GM18861 (cell line): ENCODE measurements around the gene SNAPC1.
A peak's percentile ranks its signal among the peaks of the same experiment; 100 is the strongest.

Source experiments
- ATAC-seq: cut with Tn5 transposase; IDR thresholded peaks from one replicate; pipeline ENCODE4 v1.9.1; 2021; ENCODE audit not compliant: unreplicated experiment

Gene SNAPC1

DNA sequence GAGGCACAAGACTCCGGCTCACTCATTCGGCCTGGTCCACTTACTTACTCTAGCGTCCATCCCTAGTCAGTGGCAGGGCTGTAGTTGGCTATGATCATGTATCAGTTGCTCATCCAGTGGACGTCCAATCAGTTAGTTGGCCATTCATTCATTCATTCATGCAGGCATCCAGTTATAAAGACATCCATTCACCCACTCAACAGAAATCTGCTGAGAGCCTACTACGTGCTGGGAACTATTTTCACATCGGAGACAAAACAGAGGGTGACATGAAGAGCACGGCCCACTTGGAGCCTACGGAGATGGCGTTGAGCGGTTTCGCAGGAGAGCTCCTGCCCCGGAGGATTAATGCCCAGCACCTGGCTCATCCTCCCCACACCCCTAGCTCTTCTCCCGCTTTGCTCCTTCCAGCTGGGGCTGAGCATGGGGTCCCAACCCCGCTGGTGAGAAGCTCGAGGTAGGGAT is 49.7 kb downstream of the SNAPC1 start:
- ATAC-seq = no peak

DNA sequence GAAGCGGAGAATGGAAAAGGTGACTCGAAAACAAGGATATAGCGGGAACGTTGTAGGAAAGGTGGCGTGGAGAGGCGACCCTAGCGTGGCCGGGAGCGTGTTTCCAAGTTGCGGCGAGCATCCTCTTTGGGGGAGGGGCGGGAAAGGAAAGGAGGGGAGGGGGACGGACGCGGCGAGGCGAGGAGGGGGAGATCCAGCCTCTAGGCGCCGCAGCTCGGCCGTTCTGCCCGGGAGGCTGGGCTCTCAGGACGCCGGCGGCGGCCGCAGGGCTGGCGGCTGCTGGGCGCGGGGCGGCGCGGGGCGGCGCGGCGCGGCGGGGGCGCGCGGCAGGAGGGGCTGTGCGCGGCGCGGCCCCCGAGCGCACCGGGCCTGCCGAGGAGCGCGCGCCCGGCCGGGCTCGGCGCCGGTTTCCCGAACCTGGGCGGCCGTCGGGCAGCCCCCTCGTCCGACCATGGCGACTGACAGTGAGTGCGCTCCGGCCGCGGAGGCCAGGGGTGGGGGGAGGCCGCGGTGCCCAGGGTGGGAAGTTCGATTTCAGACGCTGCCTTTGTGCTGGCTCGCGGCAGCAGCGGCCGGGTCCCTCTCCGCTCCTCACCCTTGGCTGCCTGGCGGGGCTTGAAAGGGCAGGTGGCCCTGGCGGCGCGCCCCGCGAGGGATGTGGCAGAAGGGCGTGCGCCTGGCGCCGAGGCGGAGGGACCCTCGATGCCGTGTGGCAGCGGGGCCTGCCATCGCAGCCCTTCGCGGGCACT is 50.3 kb downstream of the SNAPC1 start, which contains the start of gene SYT16:
SYT16 (plus strand) TSS at position 357 of the 749 bp plus-strand sequence.
- ATAC-seq = no peak

DNA sequence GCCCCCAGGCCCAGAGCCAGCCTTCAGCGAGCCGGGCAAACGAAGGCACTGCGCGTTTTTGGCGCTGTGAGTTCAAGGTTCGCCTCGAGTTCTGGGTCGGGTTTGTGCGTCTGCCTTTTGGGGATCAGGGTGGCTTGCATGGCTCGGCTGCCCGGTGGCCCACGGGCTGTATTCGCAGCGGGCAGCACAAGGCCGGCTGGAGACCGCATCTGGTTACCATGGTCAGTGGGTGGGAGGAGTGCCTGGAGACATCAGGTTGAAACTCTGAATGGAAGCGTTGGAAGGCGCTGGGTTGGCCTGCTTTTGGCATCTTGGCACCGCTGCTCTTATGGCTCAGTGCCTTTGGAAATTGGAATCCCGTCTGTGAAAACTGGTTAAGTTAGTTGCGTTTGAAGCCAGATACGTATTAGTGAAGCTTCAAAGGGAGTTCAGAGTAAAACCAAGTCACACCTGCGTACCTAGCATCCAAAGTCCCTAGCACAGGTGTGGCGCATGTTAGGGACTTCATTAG is 50.9 kb downstream of the SNAPC1 start:
- ATAC-seq = no peak

DNA sequence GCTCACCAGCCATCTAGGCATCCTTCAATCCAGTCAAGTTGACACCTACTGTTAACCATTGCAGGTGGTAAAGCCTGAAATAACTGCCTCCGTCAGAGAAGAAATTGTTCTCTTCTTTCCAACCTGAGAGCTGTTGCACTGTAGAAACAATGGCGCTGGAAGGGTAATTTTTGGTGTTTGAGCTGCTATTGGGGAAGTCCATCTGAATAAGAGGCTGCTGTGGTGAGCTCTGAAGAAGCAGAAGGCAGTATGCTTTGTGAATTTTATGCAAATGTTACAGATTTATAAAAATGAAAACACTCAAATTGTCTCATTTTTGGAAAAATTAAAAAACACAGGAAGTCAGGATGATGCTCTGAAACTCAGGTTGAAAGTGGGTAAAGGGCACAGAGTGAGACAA is 60.2 kb downstream of the SNAPC1 start:
- no peak for ATAC-seq

DNA sequence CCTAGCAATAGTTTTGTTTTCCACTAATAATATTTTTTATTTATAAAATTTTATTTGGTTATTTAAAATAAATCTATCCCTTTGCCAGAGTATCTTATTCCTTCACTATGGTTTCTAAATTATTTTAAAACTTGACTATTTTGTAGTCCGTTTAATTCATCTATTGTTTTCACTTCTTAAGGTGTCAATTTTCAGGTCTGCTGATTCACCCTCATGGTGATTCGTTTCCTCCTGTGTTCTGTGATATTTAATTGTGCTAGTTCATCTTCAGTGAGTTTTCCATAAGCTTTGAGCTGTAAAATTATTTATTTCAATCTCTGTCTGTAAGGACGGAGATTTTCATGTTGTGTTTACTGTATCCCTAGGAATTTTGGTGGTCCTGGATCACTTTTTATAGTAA is 70.6 kb downstream of the SNAPC1 start:
- ATAC-seq = no peak

DNA sequence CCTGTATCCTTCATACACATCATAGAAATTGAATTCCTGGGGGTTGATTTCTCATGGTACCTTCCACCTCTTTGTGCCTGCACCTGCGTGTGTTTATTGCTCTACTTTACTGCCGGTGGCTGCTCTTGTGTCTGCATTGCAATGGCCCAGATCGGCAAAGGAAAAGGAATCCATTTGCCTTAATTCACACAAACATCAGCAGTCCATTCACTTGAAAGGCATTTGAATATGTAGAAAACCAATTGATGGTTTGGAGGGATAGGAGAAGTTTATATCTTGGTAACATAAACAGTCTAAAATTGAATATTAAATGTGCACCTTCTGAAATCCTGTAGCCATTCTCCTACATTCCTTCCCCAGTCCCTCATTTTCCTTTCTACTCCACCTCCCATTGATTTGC is 74.0 kb downstream of the SNAPC1 start:
- no peak for ATAC-seq

DNA sequence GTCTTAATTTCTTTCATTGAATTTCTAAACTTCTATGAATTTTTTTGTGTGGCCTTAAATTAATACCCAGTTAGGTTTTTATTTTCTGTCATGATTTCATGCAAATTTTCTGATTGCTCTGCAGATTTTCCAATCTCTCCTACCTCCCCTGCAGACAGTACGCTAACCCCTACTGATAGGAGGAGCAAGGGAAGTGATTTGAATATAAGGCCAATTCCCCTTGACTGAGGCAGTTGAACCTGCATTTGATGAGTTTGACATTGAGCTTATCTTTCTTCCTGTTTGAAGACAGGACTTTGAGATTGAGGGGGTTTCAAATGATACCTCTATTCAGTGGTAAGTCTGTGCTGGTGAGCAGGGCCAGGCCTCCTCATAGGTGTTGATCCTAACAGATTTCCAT is 74.6 kb downstream of the SNAPC1 start:
- no peak for ATAC-seq

DNA sequence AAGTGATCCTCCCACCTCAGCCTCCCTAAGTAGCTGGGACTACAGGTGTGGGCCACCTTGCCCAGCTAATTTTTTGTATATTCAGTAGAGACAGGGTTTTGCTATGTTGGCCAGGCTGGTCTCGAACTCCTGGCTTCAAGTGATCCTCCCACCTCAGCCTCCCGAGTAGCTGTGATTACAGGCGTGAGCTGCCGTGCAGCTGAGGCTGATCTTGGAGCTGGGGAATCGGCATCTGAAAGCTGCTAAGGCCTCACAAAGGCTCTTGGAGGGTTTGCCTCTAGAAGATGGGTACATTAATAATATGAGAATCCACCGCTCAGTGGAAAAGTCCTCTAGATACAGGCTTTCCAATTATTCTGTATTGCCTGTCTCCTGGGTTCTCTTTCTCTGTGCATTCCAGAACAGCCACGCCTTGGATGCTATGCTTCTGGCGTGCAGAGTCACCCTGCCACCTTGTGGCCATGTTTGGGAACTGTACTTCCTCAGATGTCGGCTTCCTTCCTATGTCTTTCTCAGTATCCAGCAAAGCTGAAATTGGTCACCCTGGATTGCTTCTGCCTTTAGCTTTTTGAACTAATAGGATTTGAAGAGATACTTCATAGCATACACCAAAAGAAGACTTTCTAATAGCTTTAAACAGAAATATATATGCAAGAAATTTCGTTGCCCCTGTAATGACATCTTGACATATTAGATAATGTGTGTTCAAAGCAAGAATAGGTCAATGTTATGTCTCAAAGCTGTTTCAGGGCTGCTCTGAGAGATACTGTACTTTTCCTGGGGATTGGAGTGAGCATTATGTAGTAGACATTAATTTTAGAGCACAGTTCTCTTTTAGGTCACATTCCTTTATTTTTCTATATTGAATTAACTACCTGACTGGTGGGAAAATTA is 75.4 kb downstream of the SNAPC1 start:
- peak; percentile 93 for ATAC-seq

DNA sequence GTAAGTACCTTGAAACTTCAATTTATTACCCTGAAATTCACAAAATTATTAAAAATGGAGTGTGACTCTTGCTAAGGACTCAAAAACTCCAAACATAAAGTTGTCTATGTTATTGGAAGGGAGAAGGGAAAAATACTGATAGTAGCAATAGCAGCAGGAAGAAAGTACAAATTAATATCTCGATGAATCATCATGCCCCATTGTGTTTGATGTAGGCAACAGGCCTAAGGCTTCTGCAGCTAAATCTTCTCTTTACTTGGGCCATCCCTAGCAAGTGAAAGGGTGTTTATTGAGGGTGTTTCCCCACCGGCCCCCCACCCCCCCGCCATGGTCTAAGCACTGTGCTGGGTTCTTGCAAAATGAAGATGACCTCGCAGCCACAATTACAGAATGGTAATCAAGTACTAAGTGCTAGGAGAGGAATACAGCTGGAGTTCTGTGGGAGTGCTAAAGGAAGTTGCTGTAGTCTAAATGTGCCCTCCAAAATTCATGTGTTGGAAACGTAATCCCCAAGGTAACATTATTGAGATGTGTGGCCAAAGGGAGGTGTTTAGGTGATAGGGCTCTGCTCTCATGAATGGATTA is 76.5 kb downstream of the SNAPC1 start:
- no peak for ATAC-seq

DNA sequence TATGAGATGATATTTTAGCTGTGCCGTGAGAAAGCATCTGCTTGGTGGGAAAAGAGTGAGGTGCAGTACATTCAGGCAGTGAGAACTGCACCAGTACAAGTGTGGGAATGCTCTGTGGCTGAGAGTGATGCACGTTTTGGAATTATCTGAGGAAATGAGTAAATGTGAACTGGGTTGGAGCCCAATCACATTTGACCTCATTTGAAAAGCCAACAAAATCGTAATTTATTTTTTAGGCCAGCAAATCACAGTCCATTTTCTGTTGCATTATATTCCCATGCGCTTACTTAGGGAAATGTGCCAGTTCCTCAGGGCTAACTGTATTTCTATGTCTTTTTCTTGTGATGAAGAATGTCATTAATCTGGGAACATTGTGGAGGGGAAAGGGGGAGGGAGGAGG is 77.3 kb downstream of the SNAPC1 start:
- ATAC-seq = no peak

DNA sequence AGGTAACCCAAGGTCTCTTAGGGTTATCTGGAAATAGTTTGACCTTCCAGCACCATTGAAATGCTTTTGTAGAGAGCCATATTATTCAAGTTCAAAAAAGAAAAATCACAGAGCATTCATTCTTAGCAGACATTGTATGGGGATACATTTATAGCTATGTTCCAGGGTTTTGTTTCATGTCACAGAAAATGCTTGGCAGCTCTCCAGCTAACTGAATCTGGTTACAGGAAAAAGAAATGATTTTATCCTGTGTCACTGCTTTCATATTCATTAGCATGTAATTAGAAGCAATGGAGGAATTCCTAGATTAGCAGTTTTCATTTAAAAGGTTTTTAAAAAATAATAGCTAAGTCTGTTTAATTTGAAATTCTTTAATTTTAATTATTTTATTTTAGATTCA is 78.9 kb downstream of the SNAPC1 start:
- no peak for ATAC-seq
